ENCODE results near the gene DDX27. TPM values are rescaled to one million over a fixed set of nuclear protein-coding genes. Genes with fewer than 3 reads are reported as not detected.

Gene DDX27
- total and polyA plus RNA-seq, 2 of the 13 experiments (the other 11 are each of a cell fraction or from before 2014, with no cell fraction given) = 42.6 to 72.8 TPM

GRCh38 chr20:49187851-49188641 is 31.2 kb upstream of the DDX27 start, which contains the start of gene STAU1 (continued):
- TF ChIP-seq HMGXB3 (CRISPR knock-in tag; IDR thresholded peaks at IDR 0.05; ENCODE audit: borderline replicate concordance) = peak; percentile 80; the same call in 1 of the 2 replicates
- peak; percentile 20; the same call in 1 of the 2 replicates for TF ChIP-seq JUND (CRISPR knock-in tag; IDR thresholded peaks at IDR 0.05)
- peak; percentile 93 for TF ChIP-seq ZNF350 (CRISPR knock-in tag; IDR thresholded peaks at IDR 0.05; ENCODE audit: borderline replicate concordance, low read depth)
- TF ChIP-seq TAF1 (CRISPR knock-in tag; IDR thresholded peaks at IDR 0.05) = peak; percentile 97
- TF ChIP-seq MED13 (CRISPR knock-in tag; IDR thresholded peaks at IDR 0.05) = peak; percentile 42; the same call in 1 of the 2 replicates
- TF ChIP-seq POGZ (CRISPR knock-in tag; IDR thresholded peaks at IDR 0.05) = peak; percentile 74
- TF ChIP-seq KDM4B (CRISPR knock-in tag; IDR thresholded peaks at IDR 0.05) = 0 out of 2 replicates have a peak, but pooled peaks have one; percentile 22
- TF ChIP-seq, protein P1, sequence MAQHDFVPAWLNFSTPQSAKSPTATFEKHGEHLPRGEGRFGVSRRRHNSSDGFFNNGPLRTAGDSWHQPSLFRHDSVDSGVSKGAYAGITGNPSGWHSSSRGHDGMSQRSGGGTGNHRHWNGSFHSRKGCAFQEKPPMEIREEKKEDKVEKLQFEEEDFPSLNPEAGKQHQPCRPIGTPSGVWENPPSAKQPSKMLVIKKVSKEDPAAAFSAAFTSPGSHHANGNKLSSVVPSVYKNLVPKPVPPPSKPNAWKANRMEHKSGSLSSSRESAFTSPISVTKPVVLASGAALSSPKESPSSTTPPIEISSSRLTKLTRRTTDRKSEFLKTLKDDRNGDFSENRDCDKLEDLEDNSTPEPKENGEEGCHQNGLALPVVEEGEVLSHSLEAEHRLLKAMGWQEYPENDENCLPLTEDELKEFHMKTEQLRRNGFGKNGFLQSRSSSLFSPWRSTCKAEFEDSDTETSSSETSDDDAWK (CRISPR knock-in tag; IDR thresholded peaks at IDR 0.05) = no peak
- TF ChIP-seq NCOR1 (IDR thresholded peaks at IDR 0.05; ENCODE audit: borderline replicate concordance, low read length) = peak; percentile 47; the same call in 1 of the 2 replicates
- TF ChIP-seq NCOA1 (CRISPR knock-in tag; IDR thresholded peaks at IDR 0.05) = peak; percentile 24; the same call in 1 of the 2 replicates
